GM21367 (cell line): Measurements from ENCODE around the gene KIZ.

Experiments used
- ATAC-seq: cut with Tn5 transposase; IDR thresholded peaks from one replicate; pipeline ENCODE4 v1.9.1; 2021; ENCODE audit not compliant: unreplicated experiment

Gene KIZ

DNA sequence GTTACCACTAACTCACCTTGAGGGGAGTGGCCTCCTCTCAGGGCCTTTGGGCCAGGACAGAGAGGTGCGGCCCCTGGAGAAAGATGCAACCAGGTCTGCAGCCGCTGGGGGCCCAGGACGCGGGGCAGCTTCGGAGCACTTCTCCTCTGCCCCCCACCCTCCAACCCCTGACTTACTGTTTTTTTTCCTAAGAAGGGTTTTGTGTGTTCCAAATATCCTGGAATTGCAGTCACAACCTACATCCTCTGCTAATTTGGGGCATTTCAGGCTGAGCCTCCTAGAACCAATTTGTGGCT lies 21.5 kb upstream of the KIZ start:
- no peak for ATAC-seq

DNA sequence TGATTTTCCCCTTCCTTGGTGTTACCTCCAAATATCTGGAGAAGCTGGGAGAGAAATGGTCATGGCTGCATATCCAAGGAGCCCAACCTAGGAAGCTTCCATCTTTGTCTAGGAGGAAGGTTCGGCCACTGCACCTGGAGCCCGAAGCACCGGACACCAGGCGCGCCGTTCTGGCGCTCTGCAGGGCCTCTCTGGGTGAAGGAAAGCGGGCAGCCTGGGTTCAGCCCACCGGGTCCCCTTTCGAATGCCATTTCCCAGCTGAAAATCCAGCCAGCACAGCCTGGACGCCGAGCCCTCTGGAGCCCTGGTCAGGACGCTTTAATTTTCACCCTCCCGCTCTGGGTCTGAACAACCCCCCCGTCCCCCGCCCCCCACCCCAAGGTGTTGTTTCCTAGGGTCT lies 21.0 kb upstream of the KIZ start:
- no peak for ATAC-seq

DNA sequence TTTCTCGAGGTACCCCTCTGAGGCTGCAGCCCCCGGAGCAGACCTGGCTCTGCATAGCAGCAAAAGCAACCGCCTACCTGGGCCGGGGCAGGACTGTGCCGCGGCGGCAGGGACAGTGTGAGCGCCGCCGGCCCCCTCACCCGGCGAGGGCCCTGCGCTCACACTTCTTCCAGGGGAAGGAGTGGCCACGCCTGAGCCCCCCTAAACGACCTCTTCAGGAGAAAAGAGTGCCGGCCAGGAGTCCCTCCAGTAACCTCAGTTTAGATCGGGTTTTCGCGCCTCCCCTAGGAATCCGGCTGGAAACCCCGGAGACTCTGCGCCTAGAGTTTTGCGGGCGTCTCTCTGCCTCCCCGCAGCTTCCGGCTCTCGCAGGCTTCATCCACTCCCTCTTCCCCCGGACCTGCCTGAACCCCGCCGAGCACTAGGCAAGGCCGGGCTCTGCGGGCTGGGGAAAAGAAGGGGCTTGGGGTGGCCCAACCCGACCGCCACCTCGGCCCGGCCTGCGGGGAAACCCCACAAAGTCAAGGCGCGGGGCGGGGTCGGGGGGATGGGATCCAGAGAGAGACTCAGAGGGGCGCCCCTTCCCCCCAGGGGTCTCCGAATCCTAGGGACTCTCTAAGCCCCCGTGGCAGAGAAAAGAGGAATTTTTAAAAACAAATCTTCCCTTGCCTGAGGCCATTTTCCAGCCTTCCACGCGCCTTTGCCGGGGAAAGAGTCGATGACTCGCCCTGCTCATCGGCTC lies 20.3 kb upstream of the KIZ start:
- ATAC-seq: no peak

DNA sequence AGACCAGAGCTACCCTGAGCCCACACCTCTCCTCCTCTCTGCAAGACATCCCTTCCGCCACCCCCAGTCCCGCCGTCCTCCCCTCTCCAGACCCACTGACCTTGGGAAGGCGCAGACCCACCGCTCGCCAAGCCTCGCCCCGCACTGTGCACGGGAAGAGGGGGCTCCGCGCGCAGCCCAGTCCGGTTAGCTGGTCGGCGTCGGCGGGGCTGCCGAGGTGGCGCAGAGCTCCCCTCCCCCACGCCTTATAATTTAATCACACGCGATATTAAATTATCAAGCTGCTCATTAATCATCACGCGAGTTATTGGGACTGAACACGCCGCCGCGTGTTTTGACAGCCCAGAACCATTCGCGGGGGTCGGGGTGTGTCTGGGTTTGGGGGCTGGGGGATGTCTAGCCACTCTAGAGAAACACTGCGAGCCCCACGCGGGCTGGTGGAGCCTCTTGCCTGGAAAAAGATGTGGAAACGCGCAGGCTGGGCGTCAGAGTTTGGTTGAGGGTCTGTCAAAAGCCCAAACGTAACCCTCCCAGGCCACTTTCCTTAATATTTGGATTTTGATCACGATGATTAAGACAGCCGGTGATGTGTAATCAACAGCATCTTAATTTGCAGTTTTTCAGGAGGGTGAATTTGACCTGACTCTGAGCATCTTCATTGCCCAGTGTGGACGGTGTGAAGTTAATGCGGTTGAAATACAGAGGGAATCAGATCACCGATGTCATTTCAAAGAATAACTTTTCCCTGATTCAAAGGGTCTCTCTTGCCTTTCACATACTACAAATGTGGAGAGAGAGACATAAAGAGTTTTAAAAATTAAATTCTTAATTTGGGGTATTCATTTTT lies 19.5 kb upstream of the KIZ start, which contains the start of gene LINC00237:
Gene LINC00237 (minus strand): TSS at position 188 of the 847 bp plus-strand sequence.
- ATAC-seq: no peak

DNA sequence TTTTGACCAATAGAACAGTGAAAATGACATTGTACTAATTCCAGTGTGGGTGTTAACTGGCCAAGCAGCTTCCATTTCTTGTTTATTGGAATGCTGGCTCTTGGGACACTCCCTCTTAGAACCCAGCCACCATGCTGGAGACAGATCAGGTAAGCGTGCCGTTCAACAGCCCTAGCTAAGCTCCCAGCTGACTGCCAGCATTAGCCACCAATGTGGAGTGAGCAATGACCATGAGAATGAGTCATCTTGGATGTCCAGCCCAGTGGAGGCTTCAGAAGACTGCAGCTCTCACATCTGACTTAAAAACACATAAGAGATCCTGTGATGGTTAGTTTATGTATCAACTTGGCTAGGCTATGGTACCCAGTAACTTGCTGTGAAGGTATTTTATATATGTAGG lies 16.7 kb upstream of the KIZ start:
- no peak for ATAC-seq

DNA sequence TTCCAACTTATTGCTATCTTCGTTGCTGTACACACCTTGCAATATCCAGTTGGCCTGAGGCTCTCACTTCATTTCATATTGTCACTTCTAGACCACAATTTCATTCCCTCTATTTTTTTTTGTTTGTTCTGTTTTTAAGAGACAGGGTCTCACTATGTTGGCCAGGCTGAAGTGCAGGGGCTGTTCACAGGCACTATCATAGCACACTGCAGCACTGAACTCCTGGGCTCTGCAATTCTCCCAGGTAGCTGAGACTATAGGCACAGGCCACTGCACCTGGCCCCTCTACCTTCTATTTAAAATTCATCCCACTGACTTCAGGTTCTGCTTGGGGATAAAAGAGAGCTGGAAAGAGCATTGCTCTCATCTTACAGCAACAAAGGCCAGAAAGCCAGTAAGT lies 15.1 kb upstream of the KIZ start:
- no peak for ATAC-seq

DNA sequence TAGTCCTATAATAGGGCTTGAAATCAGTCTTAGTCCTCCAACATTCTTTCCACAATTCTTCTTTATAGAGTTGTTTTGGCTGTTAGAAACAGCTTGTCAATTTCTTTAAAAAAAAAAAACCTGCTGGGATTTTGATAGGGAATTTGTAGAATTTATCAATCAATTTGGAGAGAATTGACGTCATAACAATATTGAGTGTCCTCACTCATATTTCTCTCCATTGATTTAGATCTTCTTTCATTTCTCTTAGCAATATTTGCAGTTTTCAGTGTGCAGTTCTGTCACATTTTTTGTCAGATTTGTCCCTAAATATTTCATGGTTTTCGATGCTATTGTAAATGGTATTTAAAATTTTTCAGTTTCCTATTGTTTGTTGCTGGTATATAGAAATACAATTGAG lies 14.5 kb upstream of the KIZ start:
- no peak for ATAC-seq

DNA sequence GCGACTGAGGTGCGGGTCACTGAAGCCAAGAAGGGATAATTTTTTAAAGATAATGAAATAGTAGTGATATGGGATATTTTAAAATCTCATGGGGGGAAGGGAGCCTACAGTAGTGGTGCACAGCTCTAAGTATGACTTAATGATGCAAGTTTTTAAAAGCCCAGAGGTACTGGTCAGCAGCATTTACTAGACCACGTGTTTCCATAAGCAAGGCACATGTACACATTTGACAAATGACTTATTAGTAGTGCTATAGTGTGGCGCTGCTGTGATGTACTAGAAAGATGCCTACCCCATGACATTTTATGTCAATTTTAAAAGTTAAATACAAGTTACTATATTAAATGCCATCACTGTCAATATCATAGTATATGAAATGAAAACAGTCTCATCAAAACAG lies 12.2 kb upstream of the KIZ start:
- ATAC-seq: no peak

DNA sequence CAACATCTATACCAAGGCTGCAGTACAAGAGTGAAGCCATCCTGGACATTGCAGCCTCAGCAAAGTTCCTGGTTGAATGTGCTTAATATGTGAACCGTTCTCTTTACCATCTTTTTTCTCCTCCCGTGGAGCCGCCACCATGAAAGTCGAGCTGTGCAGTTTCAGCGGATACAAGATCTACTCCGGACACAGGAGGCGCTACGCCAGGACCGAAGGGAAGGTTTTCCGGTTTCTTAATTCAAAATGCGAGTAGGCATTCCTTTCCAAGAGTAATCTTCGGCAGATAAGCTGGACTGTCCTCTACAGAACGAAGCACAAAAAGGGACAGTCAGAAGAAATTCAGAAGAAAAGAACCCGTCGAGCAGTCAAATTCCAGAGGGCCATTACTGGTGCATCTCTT lies 11.3 kb upstream of the KIZ start:
- no peak for ATAC-seq

DNA sequence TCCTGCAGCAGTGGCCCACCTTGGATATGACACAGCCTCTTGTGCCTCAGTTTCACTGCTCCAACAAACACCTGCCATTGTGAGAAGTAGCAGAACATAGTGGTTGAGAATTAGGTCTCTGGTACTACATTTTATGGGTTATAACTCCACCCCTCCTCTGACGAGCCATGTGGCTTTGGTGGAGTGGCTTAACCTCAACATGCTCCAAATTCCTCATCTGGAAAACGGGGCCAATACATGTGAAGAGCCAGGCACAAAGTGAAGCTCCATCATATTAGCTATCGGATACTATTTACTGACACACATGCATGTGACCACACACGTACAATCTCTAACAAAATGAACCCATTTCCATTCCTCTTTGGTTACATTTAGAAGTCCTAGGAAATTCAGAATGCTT lies 8.4 kb upstream of the KIZ start:
- no peak for ATAC-seq

DNA sequence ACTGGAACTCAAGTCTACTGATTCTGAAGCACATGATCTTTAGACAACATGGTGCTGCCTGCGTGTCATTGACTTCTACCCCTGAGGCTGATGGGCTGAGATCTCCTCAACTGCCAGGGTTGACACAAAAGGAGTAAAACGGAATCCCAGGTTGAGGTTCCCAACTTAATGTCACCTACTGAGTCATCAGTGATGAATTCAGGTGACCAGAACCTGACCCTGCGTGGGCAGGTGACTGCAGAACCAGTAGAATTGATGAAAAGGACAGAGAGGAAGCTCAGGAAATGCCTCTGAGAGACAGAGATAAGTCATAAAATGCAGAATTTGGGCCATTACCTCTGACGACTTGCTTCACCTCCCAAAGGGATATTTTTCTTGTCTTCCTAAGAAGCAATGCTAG lies 7.7 kb upstream of the KIZ start:
- ATAC-seq: no peak

DNA sequence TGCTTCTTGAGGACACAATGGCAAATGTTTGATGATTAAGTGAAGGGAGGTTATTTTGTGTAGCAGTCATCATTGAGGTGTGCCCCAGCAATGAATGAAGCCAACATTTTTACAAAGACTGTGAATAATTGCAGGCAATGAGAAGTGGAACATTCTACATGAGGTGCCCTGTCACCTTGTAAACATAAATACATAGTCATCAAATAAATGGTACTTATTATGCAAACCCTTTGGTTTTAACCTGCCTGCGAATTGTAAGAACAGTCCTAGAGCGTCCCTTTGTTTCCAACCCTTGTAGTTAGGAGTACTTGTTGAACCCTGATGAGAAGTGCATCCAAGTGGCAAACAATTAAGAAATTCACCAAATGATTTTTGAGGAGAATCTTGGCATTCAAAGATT lies 7.1 kb upstream of the KIZ start:
- no peak for ATAC-seq

DNA sequence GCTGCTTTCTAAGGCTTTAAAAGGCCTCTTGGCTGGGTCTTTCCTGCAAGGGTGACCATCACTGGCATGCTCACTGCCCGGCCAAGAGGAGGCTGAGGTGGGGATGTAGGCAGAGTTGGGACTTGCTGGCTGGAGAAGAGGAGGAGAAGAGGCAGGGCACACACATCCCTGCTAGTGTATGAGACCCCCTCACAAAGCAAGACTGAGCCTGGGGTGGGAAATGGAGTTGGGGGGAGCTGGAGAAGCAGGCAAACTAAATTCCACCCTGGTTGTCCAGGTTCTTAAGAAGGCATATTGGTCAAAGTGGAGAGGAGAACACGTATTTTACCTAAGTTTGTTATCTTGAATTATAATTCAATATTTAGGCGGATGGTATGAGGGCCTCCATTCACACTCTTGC lies 1.7 kb upstream of the KIZ start:
- ATAC-seq: no peak

DNA sequence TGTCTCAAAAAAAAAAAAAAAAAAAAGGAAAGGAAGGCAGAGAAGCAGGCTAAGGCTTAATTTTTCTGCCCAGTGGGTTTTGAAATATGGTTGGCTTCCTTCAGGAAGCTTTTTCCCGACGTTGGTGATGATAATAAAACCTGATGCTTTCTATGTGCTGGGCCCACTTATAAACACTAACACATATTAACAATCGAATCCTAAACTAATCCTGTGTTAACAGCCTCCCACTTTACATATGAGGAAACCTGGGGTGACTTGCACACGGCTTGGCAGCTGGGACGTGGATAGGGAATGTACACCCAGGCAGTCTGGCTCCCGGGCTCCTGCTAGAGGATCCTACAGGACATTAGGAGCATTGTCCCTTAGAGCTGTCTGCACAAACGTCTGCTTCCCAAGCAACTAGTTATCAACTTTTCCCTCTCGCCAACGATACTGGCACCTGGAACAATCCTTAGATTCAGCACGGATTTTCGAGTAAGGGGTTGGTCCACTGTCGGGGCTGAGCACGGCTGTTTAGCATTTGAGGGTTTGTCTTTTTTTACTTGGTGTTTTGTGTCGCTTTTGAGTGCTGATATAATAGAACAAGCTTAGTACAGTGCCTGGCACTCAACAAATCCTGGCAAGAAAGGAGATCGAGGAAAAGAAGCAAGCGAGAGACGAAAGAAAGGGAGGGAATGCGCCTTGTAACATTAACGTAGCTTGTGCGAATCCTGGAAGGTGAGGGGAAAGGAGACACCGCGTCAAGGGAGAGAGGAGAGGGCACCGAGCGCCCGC lies 622 bp upstream of the KIZ start:
- peak; percentile 22 for ATAC-seq

DNA sequence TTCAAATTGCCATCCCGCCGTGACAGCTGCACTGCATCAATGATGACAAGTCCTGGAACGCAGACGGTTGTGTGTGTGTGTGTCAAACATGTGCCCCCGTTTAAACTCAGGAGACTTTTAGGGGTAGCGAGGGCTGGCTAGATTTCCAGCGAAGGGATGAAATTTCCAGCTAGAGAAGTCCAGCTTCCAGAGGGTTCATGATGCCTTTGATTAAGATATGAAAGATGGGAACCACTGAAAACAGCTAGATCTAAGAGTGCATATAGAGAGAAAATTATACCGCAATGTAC lies 644 bp downstream of the KIZ start:
- ATAC-seq: no peak

DNA sequence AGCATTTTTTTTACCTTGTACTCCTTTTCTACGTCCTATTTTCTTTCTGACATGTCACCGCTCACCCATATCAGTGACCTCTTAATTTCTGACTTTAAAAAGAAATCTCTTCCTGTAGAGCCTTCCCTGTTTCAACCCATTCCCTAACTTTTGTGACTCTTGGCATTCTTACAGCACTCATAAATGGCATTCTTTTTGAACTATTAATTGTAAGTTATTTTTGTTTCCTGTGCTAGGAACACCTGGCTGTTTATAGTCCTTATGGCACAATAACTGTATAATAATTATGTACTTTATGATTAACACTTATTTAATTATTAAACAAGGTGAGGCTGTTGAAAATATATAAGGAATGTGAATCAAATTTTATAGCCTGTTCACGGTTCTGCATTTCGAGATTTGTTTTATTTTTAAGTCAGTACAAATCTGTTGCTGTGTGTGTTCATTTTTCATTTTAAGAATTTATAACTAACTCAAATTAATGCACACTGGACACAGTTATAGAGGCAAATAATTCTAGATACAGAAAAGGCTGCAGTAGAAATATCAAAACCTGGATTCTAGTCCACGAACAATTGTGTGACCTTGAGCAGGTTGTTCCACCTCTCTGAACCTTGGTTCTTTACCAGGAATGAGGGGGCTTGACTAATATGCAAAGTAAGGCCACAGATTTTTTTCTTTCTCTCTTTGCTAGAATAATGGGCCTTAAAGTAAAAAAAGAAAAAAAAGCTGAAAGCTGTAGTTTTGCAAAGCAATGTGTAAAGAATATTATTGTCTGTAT lies 1.5 kb downstream of the KIZ start:
- ATAC-seq: no peak

DNA sequence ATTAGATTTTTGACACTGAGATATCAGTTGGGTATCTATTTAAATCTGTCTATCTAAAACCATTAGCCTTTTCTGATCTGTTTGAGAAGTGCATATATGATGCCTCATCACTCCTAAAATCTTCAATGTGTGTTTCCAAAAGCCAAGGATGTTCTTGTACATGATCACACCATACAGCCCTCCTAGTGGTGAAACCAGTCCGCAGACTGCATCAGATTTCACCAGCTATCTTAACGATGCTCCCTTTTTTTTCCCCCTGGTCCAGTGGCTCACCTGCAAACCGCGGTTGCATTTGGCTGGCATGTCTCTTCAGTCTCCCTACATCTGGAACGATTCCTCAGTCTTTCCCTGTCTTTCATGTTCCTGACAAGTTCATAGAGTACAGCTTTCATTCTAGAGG lies 4.0 kb downstream of the KIZ start:
- no peak for ATAC-seq

DNA sequence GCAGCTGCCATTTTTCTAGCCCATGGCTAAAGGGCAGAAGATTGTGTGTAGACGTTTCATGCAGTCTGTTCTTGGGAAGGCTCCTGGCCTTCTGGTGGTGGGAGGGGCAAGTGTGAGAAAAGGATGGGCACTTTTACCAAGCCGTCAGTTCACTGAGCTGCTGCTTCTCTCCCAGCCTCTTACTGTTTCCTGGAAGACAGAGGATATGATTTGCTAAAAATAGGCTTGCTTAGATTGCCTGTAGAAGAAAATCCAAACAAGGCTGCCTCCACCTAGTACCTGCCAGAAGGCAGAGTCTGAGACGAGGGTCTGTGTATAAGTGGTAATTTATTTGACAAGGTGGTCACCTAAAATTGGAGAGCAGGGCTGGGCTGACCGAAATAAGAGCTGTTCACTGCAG lies 7.5 kb downstream of the KIZ start:
- ATAC-seq: no peak

DNA sequence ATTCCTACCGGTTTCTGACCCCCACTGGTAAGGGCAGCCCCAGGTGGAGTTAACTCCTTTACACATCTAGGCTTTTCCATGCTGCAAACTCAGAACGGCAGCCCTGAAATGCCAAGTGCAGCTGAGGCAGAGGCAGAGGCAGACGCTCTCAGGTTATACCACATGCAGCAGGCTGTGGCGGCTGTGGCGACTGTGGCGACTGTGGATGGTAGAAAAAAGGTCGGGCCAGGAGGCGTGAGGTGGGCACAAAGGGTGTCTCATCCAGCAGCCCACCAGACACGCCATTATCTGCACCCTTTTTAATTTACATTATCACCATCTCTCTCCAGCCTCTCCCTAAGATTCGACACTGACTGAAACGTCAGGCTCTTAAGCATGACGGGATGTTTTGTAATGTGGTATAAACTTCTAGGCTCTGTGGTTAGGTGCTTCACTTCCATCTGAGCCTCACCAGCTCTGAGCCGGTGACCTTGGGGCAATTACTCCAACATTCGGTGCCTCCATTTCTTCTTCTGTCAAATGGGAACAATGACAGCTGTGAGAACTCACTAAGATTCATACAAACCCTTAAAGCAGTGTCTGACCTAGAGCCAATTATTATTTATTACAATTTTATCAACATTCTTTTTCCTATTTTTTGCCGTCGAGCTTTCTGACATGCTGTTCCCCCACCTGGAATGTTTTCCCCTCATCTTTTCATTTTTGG lies 8.2 kb downstream of the KIZ start:
- no peak for ATAC-seq

DNA sequence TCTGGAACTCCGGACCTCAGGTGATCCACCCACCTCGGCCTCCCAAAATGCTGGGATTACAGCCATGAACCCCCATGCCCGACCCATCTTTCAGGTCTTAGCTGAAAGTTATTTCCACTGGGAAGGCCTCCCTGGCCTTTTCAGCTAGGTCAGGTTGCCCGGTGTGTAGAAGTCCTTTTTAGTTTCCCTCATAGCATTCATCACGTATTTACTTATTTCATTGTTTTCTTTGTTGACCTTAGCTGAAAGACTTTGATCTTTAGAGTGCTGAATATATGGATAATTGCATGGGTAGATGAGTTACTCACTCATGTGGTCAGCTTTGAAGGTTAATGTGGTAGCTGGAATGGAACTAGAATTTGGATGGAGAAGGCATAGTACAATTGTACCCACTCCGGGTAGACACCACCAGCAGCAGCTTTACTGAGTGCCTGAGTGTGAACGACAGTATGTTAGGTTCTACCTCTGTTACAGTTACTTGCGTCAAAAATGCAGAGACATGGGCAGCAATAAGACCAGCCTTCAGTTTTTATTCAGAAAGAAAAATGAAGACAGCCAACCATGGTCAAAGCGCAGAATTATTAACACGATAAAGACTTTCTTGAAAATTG lies 9.1 kb downstream of the KIZ start:
- no peak for ATAC-seq
